Esophagus squamous epithelium (tissue), 5 donors: ENCODE results near the gene RAB41. TPM values are rescaled to one million over a fixed set of nuclear protein-coding genes. Genes with fewer than 3 reads are reported as not detected.
"Not testable (repeated sequence)": the region's sequence is repeated elsewhere in the genome, so short reads cannot be mapped to it uniquely, and the experiment has no call there.

ENCODE experiments used
- DNase-seq: peaks from one replicate; lab custom pipeline; 2025; lab: John Stamatoyannopoulos, UW
- H3K27ac ChIP-seq, 4 donors: fragments of 200-600 bp; sonication (generic); one replicate each; pipeline ENCODE4 v1.5.1; 2016 to 2019; ENCODE audit warnings: mild to moderate bottlenecking in 1 of 4
- H3K27me3 ChIP-seq, 4 donors: fragments of 200-600 bp; sonication (generic); 1 replicate in 3 of 4; 2 replicates in 1 of 4; pipeline versions ENCODE4 v1.5.1 to v1.6.0; 2017 to 2021; ENCODE audit warnings: antibody characterized with exemption in 1 of 4
- H3K36me3 ChIP-seq, 3 donors: fragments of 200-600 bp; sonication (generic); one replicate each; pipeline ENCODE4 v1.5.1; 2016 to 2019
- H3K4me1 ChIP-seq, 3 donors: fragments of 200-600 bp; sonication (generic); one replicate each; pipeline ENCODE4 v1.5.1; 2017 to 2019
- H3K4me3 ChIP-seq, 4 donors: fragments of 200-600 bp; sonication (generic); 1 replicate in 3 of 4; 2 replicates in 1 of 4; pipeline ENCODE4 v1.5.1; 2016 to 2019; ENCODE audit warnings: mild to moderate bottlenecking in 2 of 4, moderate library complexity in 1 of 4
- H3K9me3 ChIP-seq, 3 donors: fragments of 200-600 bp; sonication (generic); one replicate each; pipeline ENCODE4 v1.5.1; 2016 to 2019
- POLR2A ChIP-seq, 4 donors: fragments of 450-650 bp; IDR thresholded peaks; one replicate each; pipeline ENCODE4 v1.6.1; 2017; ENCODE audit warnings: antibody characterized with exemption in 4 of 4, mild to moderate bottlenecking in 4 of 4, moderate library complexity in 3 of 4
- WGBS, 2 donors: methylation state at CpG; one replicate each; pipeline ENCODE4 v1.1.5; 2018; 5-methylcytosine and 5-hydroxymethylcytosine counted together
- intact Hi-C: fragments of 100-400 bp; cut with DNase I; formaldehyde crosslinking; loops from one replicate; pipeline ENCODE4 v1.15.0; 2022
- small RNA-seq, 4 donors: library from RNA; depleted of rRNA; stranded (forward); fragments of <200 nt; gene quantifications; one replicate each; pipeline ENCODE3, GENCODE V24; 2016
- total RNA-seq, 4 donors: library from RNA; depleted of rRNA; stranded (reverse); fragments of >200 nt; gene quantifications; one replicate each; pipeline ENCODE4 v1.1.0, GENCODE V29; 2016
- TF ChIP-seq, protein P1 (sequence below), 6 experiments: fragments of 450-650 bp in 4 of 6; fragments of 200-600 bp in 2 of 6; sonication (generic) in 2 of 6; IDR thresholded peaks; one replicate each; pipeline ENCODE4 v1.5.1; 2016 to 2019; ENCODE audit warnings: antibody characterized with exemption in 6 of 6, mild to moderate bottlenecking in 4 of 6, moderate library complexity in 4 of 6
- donor health status: DM: yes; HTN: yes; CAD: no.

Gene RAB41
- total RNA-seq, 4 donors from 2014 or later: not detected

DNA sequence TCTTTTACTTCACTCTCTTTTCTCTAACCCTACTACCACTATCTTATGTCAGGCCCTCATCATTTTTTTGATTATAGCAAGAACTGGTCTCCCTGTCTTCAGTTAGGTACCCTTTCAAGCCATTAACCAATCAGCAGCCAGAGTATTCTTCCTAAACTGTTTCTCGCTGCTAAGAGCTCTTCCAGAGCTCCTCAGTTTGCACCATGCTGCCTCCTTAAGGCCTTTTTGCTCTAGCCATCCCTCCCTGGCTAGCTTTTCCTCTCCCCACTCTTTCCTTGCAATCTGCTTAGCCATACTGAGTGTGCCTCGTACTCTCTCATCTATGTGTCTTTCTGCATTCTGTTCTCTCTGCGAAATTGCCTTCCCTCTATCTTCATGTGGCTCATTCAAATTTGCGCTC, 40.8 kb downstream of the RAB41 start:
- TF ChIP-seq, protein P1, sequence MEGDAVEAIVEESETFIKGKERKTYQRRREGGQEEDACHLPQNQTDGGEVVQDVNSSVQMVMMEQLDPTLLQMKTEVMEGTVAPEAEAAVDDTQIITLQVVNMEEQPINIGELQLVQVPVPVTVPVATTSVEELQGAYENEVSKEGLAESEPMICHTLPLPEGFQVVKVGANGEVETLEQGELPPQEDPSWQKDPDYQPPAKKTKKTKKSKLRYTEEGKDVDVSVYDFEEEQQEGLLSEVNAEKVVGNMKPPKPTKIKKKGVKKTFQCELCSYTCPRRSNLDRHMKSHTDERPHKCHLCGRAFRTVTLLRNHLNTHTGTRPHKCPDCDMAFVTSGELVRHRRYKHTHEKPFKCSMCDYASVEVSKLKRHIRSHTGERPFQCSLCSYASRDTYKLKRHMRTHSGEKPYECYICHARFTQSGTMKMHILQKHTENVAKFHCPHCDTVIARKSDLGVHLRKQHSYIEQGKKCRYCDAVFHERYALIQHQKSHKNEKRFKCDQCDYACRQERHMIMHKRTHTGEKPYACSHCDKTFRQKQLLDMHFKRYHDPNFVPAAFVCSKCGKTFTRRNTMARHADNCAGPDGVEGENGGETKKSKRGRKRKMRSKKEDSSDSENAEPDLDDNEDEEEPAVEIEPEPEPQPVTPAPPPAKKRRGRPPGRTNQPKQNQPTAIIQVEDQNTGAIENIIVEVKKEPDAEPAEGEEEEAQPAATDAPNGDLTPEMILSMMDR (IDR thresholded peaks at IDR 0.05): no peak
- TF ChIP-seq POLR2A (IDR thresholded peaks at IDR 0.05): no peak
- Histone ChIP-seq H3K27ac (no peak overlapping the region), H3K4me1 (no peaks in the 10 kb centered on the region), H3K36me3 (no peaks in the 10 kb centered on the region), H3K4me3 (no peak overlapping the region), H3K9me3 (no peaks in the 10 kb centered on the region), H3K27me3 (no peaks in the 10 kb centered on the region)
- DNase-seq: no peak
- intact Hi-C loops: no loop called here
- 85 to 97% methylated on average over 4 of the region's 4 CpGs for WGBS, 2 donors

DNA sequence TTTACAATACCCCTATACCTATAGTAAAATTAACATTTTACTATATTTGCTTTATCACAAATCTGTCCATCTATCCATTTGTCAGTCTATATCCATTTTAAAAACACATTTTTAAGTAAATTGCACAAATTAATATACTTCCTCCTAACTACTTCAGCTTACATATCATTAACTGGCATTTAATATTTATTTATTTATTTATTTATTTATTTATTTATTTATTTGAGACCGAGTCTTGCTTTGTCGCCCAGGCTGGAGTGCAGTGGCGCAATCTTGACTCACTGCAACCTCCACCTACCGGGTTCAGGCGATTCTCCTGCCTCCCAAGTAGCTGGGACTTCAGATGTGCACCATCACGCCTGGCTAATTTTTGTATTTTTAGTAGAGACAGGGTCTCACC, 41.7 kb downstream of the RAB41 start:
- H3K4me3 ChIP-seq, intact Hi-C loops, H3K36me3 ChIP-seq, DNase-seq, H3K4me1 ChIP-seq, H3K27me3 ChIP-seq, H3K9me3 ChIP-seq, H3K27ac ChIP-seq: not testable (repeated sequence)
- WGBS, 2 donors: 84 to 85% methylated on average over 6 of the region's 6 CpGs

DNA sequence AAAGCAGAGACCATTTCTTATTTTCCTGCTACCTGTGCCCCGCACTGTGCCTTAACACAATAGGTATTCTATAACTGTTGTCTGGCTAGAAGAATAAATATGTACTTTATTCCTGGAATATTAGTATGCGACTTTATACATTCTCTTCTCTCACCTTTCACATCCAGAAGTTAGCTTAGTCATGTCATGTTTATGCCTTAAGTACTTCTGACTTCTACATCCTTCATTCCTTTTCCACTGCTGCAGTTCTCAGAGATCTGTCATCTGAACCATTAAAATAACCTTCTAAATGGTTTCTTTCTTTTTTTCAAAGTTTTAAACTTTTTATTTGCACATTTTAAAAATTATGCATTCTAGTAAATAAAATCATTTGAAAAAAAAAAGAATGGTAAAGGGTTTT, 42.4 kb downstream of the RAB41 start:
- Histone ChIP-seq H3K27ac (no peak overlapping the region), H3K4me1 (no peaks in the 10 kb centered on the region), H3K36me3 (no peaks in the 10 kb centered on the region), H3K9me3 (no peaks in the 10 kb centered on the region), H3K27me3 (no peaks in the 10 kb centered on the region), H3K4me3 (no peak overlapping the region)
- WGBS, 2 donors: 74 to 97% methylated on average over 2 of the region's 2 CpGs
- TF ChIP-seq POLR2A (IDR thresholded peaks at IDR 0.05): no peak
- TF ChIP-seq, protein P1 (IDR thresholded peaks at IDR 0.05): no peak
- DNase-seq: no peak
- intact Hi-C loops: no loop called here

DNA sequence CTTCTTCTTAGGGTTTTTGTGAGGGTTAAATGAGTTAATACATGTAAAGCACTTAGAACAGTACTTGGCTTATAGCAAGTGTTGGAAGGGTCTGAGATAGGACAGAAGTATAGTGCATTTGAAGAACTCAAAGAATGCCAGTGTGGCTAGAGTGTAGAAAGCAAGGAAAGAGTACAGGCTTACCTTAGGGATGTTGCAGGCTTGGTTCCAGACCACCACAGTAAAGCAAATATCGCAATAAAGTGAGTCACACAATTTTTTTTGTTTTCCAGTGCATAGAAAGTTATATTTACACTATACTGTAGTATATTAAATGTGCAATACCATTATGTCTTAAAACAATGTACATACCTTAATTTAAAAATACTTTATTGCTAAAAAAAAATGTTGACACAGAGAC, 49.2 kb downstream of the RAB41 start:
- no peaks in the 10 kb centered on the region for H3K36me3 ChIP-seq
- TF ChIP-seq, protein P1 (IDR thresholded peaks at IDR 0.05): no peak
- TF ChIP-seq POLR2A (IDR thresholded peaks at IDR 0.05): no peak
- no peaks in the 10 kb centered on the region for H3K4me1 ChIP-seq
- no peaks in the 10 kb centered on the region for H3K27me3 ChIP-seq
- DNase-seq: no peak
- no peak overlapping the region for H3K27ac ChIP-seq
- no peaks in the 10 kb centered on the region for H3K9me3 ChIP-seq
- intact Hi-C loops: no loop called here
- 52 to 93% methylated on average over 1 of the region's 1 CpG for WGBS, 2 donors
- H3K4me3 ChIP-seq: no peak overlapping the region

DNA sequence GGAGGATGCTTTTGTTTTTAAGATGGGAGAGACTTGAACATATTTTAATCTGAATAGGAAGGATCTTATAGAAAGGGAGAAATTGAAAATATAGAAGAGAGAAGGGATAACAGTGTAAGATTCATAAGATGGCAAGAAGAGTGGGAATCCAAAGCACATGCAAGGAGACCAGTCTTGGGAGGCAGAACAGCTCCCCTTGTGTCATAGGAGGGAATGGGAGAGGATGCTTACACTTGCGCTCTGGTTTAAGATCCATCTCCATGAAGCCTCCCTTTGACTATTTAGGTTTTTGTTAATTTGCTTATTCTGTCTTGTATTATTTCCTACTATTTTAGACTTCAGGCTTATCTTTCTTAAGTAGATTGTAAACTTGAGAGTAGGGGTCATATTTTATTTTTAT, 50.6 kb downstream of the RAB41 start:
- Histone ChIP-seq H3K27me3 (no peaks in the 10 kb centered on the region), H3K4me3 (no peak overlapping the region), H3K36me3 (no peaks in the 10 kb centered on the region), H3K4me1 (no peaks in the 10 kb centered on the region), H3K27ac (no peak overlapping the region), H3K9me3 (no peaks in the 10 kb centered on the region)
- intact Hi-C loops: no loop called here
- no peak for DNase-seq
- 82 to 100% methylated on average over 1 of the region's 1 CpG for WGBS, 2 donors
- TF ChIP-seq, protein P1 (IDR thresholded peaks at IDR 0.05): no peak
- TF ChIP-seq POLR2A (IDR thresholded peaks at IDR 0.05): no peak

Small RNAs within 50 kb of the gene (small RNA-seq; reads per million reads assigned to genes)
- 0 to 0.68 (median 0.39) reads per million in 4 donors for gene RNA5SP507

Other genes with a start within 250 kb of the RAB41 start
- not detected for gene AWAT2, start 232.2 kb upstream of the RAB41 start, total RNA-seq
- gene OTUD6A, start 219.7 kb upstream of the RAB41 start, total RNA-seq: not detected
- 10 to 100 TPM; 26.5 to 66.0 (median 45.6) TPM for gene IGBP1, start 148.7 kb upstream of the RAB41 start, total RNA-seq
- not detected for gene DGAT2L6, start 104.7 kb upstream of the RAB41 start, total RNA-seq
- not detected for gene AWAT1, start 47.5 kb upstream of the RAB41 start, total RNA-seq
- gene P2RY4, start 22.0 kb upstream of the RAB41 start, total RNA-seq: under 1 TPM in 1 of 4 donors, not detected in 3; 0.95 TPM
- not detected for gene ARR3, start 13.8 kb upstream of the RAB41 start, total RNA-seq
- gene PDZD11, start 7.8 kb downstream of the RAB41 start, total RNA-seq: 10 to 100 TPM; 26.3 to 39.2 (median 31.0) TPM
- 10 to 100 TPM in 1 of 4 donors, 1 to 10 TPM in 3; 2.5 to 11.0 (median 4.4) TPM for gene KIF4A, start 7.9 kb downstream of the RAB41 start, total RNA-seq
- 1 to 10 TPM in 2 of 4 donors, not detected in 2; 1.3 to 2.3 TPM for gene GDPD2, start 141.1 kb downstream of the RAB41 start, total RNA-seq
- gene DLG3, start 162.7 kb downstream of the RAB41 start, total RNA-seq: 10 to 100 TPM; 20.8 to 36.7 (median 28.3) TPM